Measurements from ENCODE around the gene MAPKAPK2.
"Not testable (repeated sequence)": the region's sequence is repeated elsewhere in the genome, so short reads cannot be mapped to it uniquely, and the experiment has no call there.

The MAPKAPK2 gene

GRCh38 chr1:206742719-206743383, 58.1 kb downstream of the MAPKAPK2 start:
- no peak for DNase-seq (ENCODE audit: low read depth in 2 of 2)

GRCh38 chr1:206744683-206745082, 60.0 kb downstream of the MAPKAPK2 start:
- no peak for DNase-seq (ENCODE audit: low read depth in 2 of 2)

- no peak for DNase-seq (ENCODE audit: low read depth in 2 of 2)
Measured at GRCh38 chr1:206745301-206745700, 60.6 kb downstream of the MAPKAPK2 start.

- no peak for DNase-seq (ENCODE audit: low read depth in 2 of 2)
Measured at GRCh38 chr1:206748348-206749030, 63.8 kb downstream of the MAPKAPK2 start.

- no peak for DNase-seq (ENCODE audit: low read depth in 2 of 2)
Measured at GRCh38 chr1:206751891-206752290, 67.2 kb downstream of the MAPKAPK2 start.

- DNase-seq (ENCODE audit: low read depth in 2 of 2): no peak
Measured at GRCh38 chr1:206752481-206752880, 67.8 kb downstream of the MAPKAPK2 start.

GRCh38 chr1:206753141-206753540, 68.4 kb downstream of the MAPKAPK2 start:
- DNase-seq (ENCODE audit: low read depth in 2 of 2): no peak

GRCh38 chr1:206754011-206754410, 69.3 kb downstream of the MAPKAPK2 start:
- no peak for DNase-seq (ENCODE audit: low read depth in 2 of 2)

- no peak for DNase-seq (ENCODE audit: low read depth in 2 of 2)
Measured at GRCh38 chr1:206757524-206758266, 73.0 kb downstream of the MAPKAPK2 start.

- no peak for DNase-seq (ENCODE audit: low read depth in 2 of 2)
Measured at GRCh38 chr1:206760590-206760989, 75.9 kb downstream of the MAPKAPK2 start.

GRCh38 chr1:206761159-206761768, 76.6 kb downstream of the MAPKAPK2 start:
- no peak for DNase-seq (ENCODE audit: low read depth in 2 of 2)

- DNase-seq (ENCODE audit: low read depth in 2 of 2): not testable (repeated sequence)
Measured at GRCh38 chr1:206762741-206763364, 78.1 kb downstream of the MAPKAPK2 start.

- DNase-seq (ENCODE audit: low read depth in 2 of 2): not testable (repeated sequence)
Measured at GRCh38 chr1:206765771-206766170, 81.1 kb downstream of the MAPKAPK2 start.

- DNase-seq (ENCODE audit: low read depth in 2 of 2): peak; percentile 51 to 59
Measured at GRCh38 chr1:206766251-206766856, 81.6 kb downstream of the MAPKAPK2 start.

GRCh38 chr1:206768472-206769303, 84.0 kb downstream of the MAPKAPK2 start:
- DNase-seq (ENCODE audit: low read depth in 2 of 2): no peak

GRCh38 chr1:206769304-206769731, 84.6 kb downstream of the MAPKAPK2 start:
- no peak for DNase-seq (ENCODE audit: low read depth in 2 of 2)

GRCh38 chr1:206770531-206771337, 86.0 kb downstream of the MAPKAPK2 start, which contains the start of gene IL19:
TSS of gene IL19 (plus strand) at chr1:206770773. CDS start at chr1:206836663, 65,890 bp downstream.
- DNase-seq (ENCODE audit: low read depth in 2 of 2): no peak

GRCh38 chr1:206771338-206771692, 86.6 kb downstream of the MAPKAPK2 start:
- no peak for DNase-seq (ENCODE audit: low read depth in 2 of 2)

GRCh38 chr1:206772243-206772937, 87.7 kb downstream of the MAPKAPK2 start, which contains the start of gene IL10:
TSS of gene IL10 (minus strand) at chr1:206772494. CDS start at chr1:206772435, 59 bp downstream.
- DNase-seq (ENCODE audit: low read depth in 2 of 2): no peak

All from stimulated activated CD8-positive, alpha-beta memory T cell treated with anti-CD3 and anti-CD28 coated beads, Interleukin-15, amount 100 ng/mL, for 4 hours (primary cell).